Small intestine (tissue), 7 donors: ENCODE measurements around the gene COA6. TPM values are rescaled to one million over a fixed set of nuclear protein-coding genes. Genes with fewer than 3 reads are reported as not detected.

Source experiments
- DNase-seq, 2 donors: peaks; one replicate each; pipeline versions ENCODE4 v3.0.0 to v3.0.0-alpha.2; 2013
- FAIRE-seq: peaks from 2 replicates; lab custom pipeline; 2012; peaks lifted over from hg19 to GRCh38; lab: Jason Lieb, UNC
- H3K27ac ChIP-seq, 3 donors: one replicate each; pipeline ENCODE4 v1.5.1; 2013; ENCODE audit warnings: low read length in 2 of 3, mild to moderate bottlenecking in 2 of 3, control low read depth in 1 of 3, inconsistent platforms in 1 of 3, low read depth in 1 of 3, moderate library complexity in 1 of 3
- H3K27me3 ChIP-seq, 3 donors: one replicate each; pipeline ENCODE4 v1.6.1; 2013; ENCODE audit warnings: low read length in 3 of 3, inconsistent platforms in 1 of 3; ENCODE audit not compliant: control insufficient read depth in 3 of 3, insufficient read depth in 3 of 3
- H3K36me3 ChIP-seq, 3 donors: one replicate each; pipeline ENCODE4 v1.6.1; 2013; ENCODE audit warnings: low read length in 3 of 3, inconsistent platforms in 1 of 3, low read depth in 1 of 3, mild to moderate bottlenecking in 1 of 3, moderate library complexity in 1 of 3; ENCODE audit not compliant: control insufficient read depth in 3 of 3, insufficient read depth in 2 of 3
- H3K4me1 ChIP-seq, 3 donors: one replicate each; pipeline ENCODE4 v1.6.1; 2013; ENCODE audit warnings: low read length in 2 of 3, inconsistent platforms in 1 of 3, low read depth in 1 of 3, mild to moderate bottlenecking in 1 of 3, moderate library complexity in 1 of 3; ENCODE audit not compliant: control insufficient read depth in 3 of 3, insufficient read depth in 2 of 3
- H3K4me3 ChIP-seq, 3 donors: one replicate each; pipeline ENCODE4 v1.5.1; 2013; ENCODE audit warnings: low read length in 3 of 3, control low read depth in 1 of 3, inconsistent platforms in 1 of 3, low read depth in 1 of 3, mild to moderate bottlenecking in 1 of 3, moderate library complexity in 1 of 3
- H3K9me3 ChIP-seq, 2 donors: one replicate each; pipeline ENCODE4 v1.6.1; 2013; ENCODE audit warnings: low read depth in 1 of 2, low read length in 1 of 2; ENCODE audit not compliant: control insufficient read depth in 2 of 2, insufficient read depth in 1 of 2
- WGBS, 3 donors: extraction: QIAGEN DNeasy Blood & Tissue Kit; methylation state at CpG; one replicate each; pipeline ENCODE4 v1.1.7; 2013; 5-methylcytosine and 5-hydroxymethylcytosine counted together
- polyA plus RNA-seq, 4 donors: library from polyadenylated mRNA; stranded (reverse) in 3 of 4; unstranded in 1 of 4; fragments of 200-250 nt in 3 of 4; fragments of 120-200 nt in 1 of 4; gene quantifications; one replicate each; pipeline versions ENCODE4 v1.2.1 to v1.2.3, GENCODE V29; 2013
- donor health status: healthy with polysubstance abuse.
- donor health status: control.
- donor health status: control.
- donor health status: Bipolar disorder and iron deficiency.
- donor health status: healthy.

Gene COA6
- polyA plus RNA-seq, 4 donors: 45.4 to 154 (median 88.8) TPM

- no peak overlapping the region for H3K4me3 ChIP-seq
- FAIRE-seq (no peak), DNase-seq (no peak)
- H3K27me3 ChIP-seq: no peaks in the 10 kb centered on the region
- H3K4me1 ChIP-seq: no peaks in the 10 kb centered on the region
- peaks cover 0 to 27% (median 5%) of the 10 kb centered on the region in 3 donors for H3K36me3 ChIP-seq
- H3K27ac ChIP-seq: no peak overlapping the region
- no peaks in the 10 kb centered on the region for H3K9me3 ChIP-seq
- WGBS, 3 donors: 74 to 85% (median 84%) methylated on average over 6 of the region's 6 CpGs
Observed at GRCh38 chr1:234405676-234406075, 32.4 kb downstream of the COA6 start.

GRCh38 chr1:234406871-234407270 is 33.6 kb downstream of the COA6 start:
- H3K9me3 ChIP-seq: no peaks in the 10 kb centered on the region
- no peaks in the 10 kb centered on the region for H3K4me1 ChIP-seq
- peaks cover 0 to 29% (median 5%) of the 10 kb centered on the region in 3 donors for H3K36me3 ChIP-seq
- no peak overlapping the region for H3K4me3 ChIP-seq
- DNase-seq: no peak
- H3K27me3 ChIP-seq: no peaks in the 10 kb centered on the region
- 90 to 96% (median 93%) methylated on average over 4 of the region's 4 CpGs for WGBS, 3 donors
- no peak for FAIRE-seq
- H3K27ac ChIP-seq: no peak overlapping the region

- no peaks in the 10 kb centered on the region for H3K4me1 ChIP-seq
- WGBS, 3 donors: 88 to 94% (median 88%) methylated on average over 9 of the region's 9 CpGs
- FAIRE-seq (no peak), DNase-seq (no peak)
- H3K27me3 ChIP-seq: no peaks in the 10 kb centered on the region
- H3K36me3 ChIP-seq: peaks cover 0 to 39% (median 8%) of the 10 kb centered on the region in 3 donors
- no peak overlapping the region for H3K4me3 ChIP-seq
- no peak overlapping the region for H3K27ac ChIP-seq
- H3K9me3 ChIP-seq: no peaks in the 10 kb centered on the region
Observed at GRCh38 chr1:234408757-234409156, 35.5 kb downstream of the COA6 start.

GRCh38 chr1:234409328-234409727 is 36.1 kb downstream of the COA6 start:
- Histone ChIP-seq H3K27ac (no peak overlapping the region), H3K36me3 (peaks cover 0 to 42% (median 8%) of the 10 kb centered on the region in 3 donors), H3K4me1 (no peaks in the 10 kb centered on the region), H3K9me3 (no peaks in the 10 kb centered on the region), H3K4me3 (no peak overlapping the region), H3K27me3 (no peaks in the 10 kb centered on the region)
- DNase-seq (no peak), FAIRE-seq (no peak)
- 69 to 86% (median 86%) methylated on average over 5 of the region's 5 CpGs for WGBS, 3 donors

- H3K36me3 ChIP-seq: peaks cover 0 to 47% (median 3%) of the 10 kb centered on the region in 3 donors
- H3K27ac ChIP-seq: no peak overlapping the region
- H3K4me1 ChIP-seq: no peaks in the 10 kb centered on the region
- no peak for DNase-seq
- no peak for FAIRE-seq
- H3K27me3 ChIP-seq: no peaks in the 10 kb centered on the region
- no peaks in the 10 kb centered on the region for H3K9me3 ChIP-seq
- WGBS, 3 donors: 94 to 98% (median 97%) methylated on average over 11 of the region's 11 CpGs
- no peak overlapping the region for H3K4me3 ChIP-seq
Observed at GRCh38 chr1:234412830-234413229, 39.6 kb downstream of the COA6 start.

- H3K4me3 ChIP-seq: no peak overlapping the region
- H3K27me3 ChIP-seq: no peaks in the 10 kb centered on the region
- no peak for DNase-seq
- H3K9me3 ChIP-seq: no peaks in the 10 kb centered on the region
- H3K36me3 ChIP-seq: peaks cover 0 to 44% (median 3%) of the 10 kb centered on the region in 3 donors
- WGBS, 3 donors: 95 to 98% (median 97%) methylated on average over 9 of the region's 9 CpGs
- no peak for FAIRE-seq
- H3K27ac ChIP-seq: no peak overlapping the region
- no peaks in the 10 kb centered on the region for H3K4me1 ChIP-seq
Observed at GRCh38 chr1:234413485-234413884, 40.2 kb downstream of the COA6 start.

- no peak for FAIRE-seq
- Histone ChIP-seq H3K4me1 (no peaks in the 10 kb centered on the region), H3K36me3 (peaks cover 0 to 40% (median 3%) of the 10 kb centered on the region in 3 donors), H3K9me3 (no peaks in the 10 kb centered on the region), H3K27ac (no peak overlapping the region), H3K27me3 (no peaks in the 10 kb centered on the region), H3K4me3 (no peak overlapping the region)
- WGBS, 3 donors: 86 to 92% (median 92%) methylated on average over 4 of the region's 4 CpGs
- DNase-seq: no peak
Observed at GRCh38 chr1:234413990-234414389, 40.7 kb downstream of the COA6 start.

- Histone ChIP-seq H3K27ac (no peak overlapping the region), H3K27me3 (no peaks in the 10 kb centered on the region), H3K9me3 (no peaks in the 10 kb centered on the region), H3K4me1 (no peaks in the 10 kb centered on the region), H3K36me3 (peaks cover 9 to 39% (median 13%) of the 10 kb centered on the region in 3 donors), H3K4me3 (no peak overlapping the region)
- 90 to 93% (median 93%) methylated on average over 8 of the region's 8 CpGs for WGBS, 3 donors
- no peak for DNase-seq
- FAIRE-seq: no peak
Observed at GRCh38 chr1:234427950-234428646, 54.8 kb downstream of the COA6 start.

- Histone ChIP-seq H3K36me3 (peaks cover 12 to 37% (median 13%) of the 10 kb centered on the region in 3 donors), H3K27ac (no peak overlapping the region), H3K27me3 (no peaks in the 10 kb centered on the region), H3K9me3 (no peaks in the 10 kb centered on the region), H3K4me1 (no peaks in the 10 kb centered on the region), H3K4me3 (no peak overlapping the region)
- WGBS, 3 donors: 84 to 92% (median 86%) methylated on average over 5 of the region's 5 CpGs
- no peak for DNase-seq
- no peak for FAIRE-seq
Observed at GRCh38 chr1:234429434-234429806, 56.2 kb downstream of the COA6 start.
